ENCODE measurements around the gene SLC34A3. TPM values are rescaled to one million over a fixed set of nuclear protein-coding genes. Genes with fewer than 3 reads are reported as not detected.
A peak's percentile ranks its signal among the peaks of the same experiment; 100 is the strongest.

The SLC34A3 gene
- total and polyA plus RNA-seq, 2 of the 8 experiments (the other 6 are each of a cell fraction or from before 2014, with no cell fraction given): 0.08 TPM; not detected in 1

DNA sequence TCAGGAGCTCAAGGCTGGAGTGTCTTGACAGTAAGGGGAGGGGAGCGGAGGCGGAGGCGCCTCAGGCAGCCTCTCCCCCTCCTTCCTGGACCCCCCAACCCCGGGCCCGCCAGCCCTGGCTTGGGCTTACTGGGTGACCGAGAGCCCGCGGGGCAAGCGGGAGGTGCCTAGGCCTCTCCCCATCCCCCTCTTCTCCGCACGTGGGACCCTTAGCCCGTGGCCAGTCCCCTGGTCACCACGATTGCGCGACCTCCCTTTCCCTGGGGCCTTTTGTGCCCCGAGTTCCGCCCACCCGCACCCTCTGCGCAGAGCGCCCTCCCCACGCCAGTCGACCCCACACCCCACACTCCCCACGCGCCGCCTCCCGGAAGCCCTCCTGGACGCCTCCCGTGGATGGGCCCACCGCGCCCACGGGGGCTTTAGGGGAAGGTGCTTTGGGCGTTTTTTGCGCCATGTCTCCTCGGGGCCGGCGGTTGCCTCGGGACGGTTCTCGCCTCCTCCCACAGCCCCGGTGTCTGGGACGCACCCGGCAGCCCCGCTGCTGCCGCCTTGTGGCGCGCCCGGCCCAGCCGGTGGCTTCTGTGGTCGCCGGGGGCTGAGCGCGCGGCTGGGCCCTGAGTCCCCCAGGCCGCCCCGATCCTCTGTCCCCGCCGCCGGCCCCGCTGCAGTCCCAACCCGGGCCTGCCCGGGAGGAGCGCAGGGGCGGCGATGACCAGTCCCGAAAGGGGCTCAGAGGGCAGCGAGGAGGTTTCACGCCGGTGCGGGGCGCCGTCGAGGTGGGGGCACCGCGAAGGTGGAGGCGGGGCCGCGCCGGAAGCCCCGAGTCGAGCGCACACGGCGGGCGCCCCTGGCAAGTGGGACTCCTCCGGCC, 50.0 kb downstream of the SLC34A3 start:
- peak overlapping the region; percentile 42 to 75 (median 54) for H3K4me3 ChIP-seq (ENCODE audit: extremely low read depth in 1 of 4, insufficient read depth in 2 of 4, low read depth in 3 of 4, low read length in 4 of 4)
- H3K79me2 ChIP-seq (ENCODE audit: control insufficient read depth in 1 of 2, insufficient read depth in 2 of 2, low read length in 2 of 2): no peaks in the 10 kb centered on the region
- H2BK20ac ChIP-seq (ENCODE audit: low read length): no peak overlapping the region
- H3K36me3 ChIP-seq (ENCODE audit: control insufficient read depth in 2 of 4, insufficient read depth in 4 of 4, low read length in 3 of 4): peaks cover 0 to 12% (median 0%) of the 10 kb centered on the region in 4 experiments; a peak in 2 of 8 replicates
- H4K20me1 ChIP-seq (replicated peaks in 1 of 2; ENCODE audit: control insufficient read depth in 1 of 2, insufficient read depth in 2 of 2, low read length in 2 of 2): peaks cover 0 to 8% of the 10 kb centered on the region in 2 experiments
- H3K79me1 ChIP-seq (ENCODE audit: low read depth, low read length): no peaks in the 10 kb centered on the region; the same call in 1 of the 2 replicates
- H3K4me1 ChIP-seq (replicated peaks in 1 of 4; ENCODE audit: control insufficient read depth in 3 of 4, insufficient read depth in 4 of 4, low read length in 3 of 4): peaks cover 0 to 21% (median 17%) of the 10 kb centered on the region in 4 experiments; a peak in 6 of 7 replicates
- no peak overlapping the region for H4K91ac ChIP-seq (replicated peaks; ENCODE audit: insufficient read length, low read length)
- peak overlapping the region; percentile 77 to 89 for H3K4me2 ChIP-seq (ENCODE audit: insufficient read depth in 1 of 2, low read depth in 2 of 2, low read length in 2 of 2)
- H3K4ac ChIP-seq (replicated peaks; ENCODE audit: insufficient read length, low read depth, low read length): peak overlapping the region; percentile 78
- no peak overlapping the region for H3K9ac ChIP-seq (replicated peaks in 1 of 4; ENCODE audit: extremely low read depth in 1 of 4, low read depth in 3 of 4, low read length in 3 of 4)
- H3K9me3 ChIP-seq (ENCODE audit: insufficient read depth in 2 of 2, low read depth in 1 of 2, low read length in 1 of 2): no peaks in the 10 kb centered on the region; a peak in 1 of 4 replicates
- no peak overlapping the region for H2BK12ac ChIP-seq (ENCODE audit: low read depth, low read length)
- no peak overlapping the region for H2BK5ac ChIP-seq (ENCODE audit: low read depth, low read length)
- no peak overlapping the region for H3K14ac ChIP-seq (ENCODE audit: insufficient read length)
- H2BK120ac ChIP-seq (replicated peaks; ENCODE audit: low read depth, low read length): no peak overlapping the region
- H3K27ac ChIP-seq (ENCODE audit: low read depth, low read length): no peak overlapping the region
- H2AFZ ChIP-seq (ENCODE audit: low read length): no peak overlapping the region
- DNase-seq (ENCODE audit: low read depth in 1 of 2, low spot score in 2 of 2) (peak in 1 of 2 experiments; percentile 78), FAIRE-seq (no peak)
- peak overlapping the region; percentile 83 for H3K18ac ChIP-seq (ENCODE audit: extremely low read depth, low read length)
- H3K23ac ChIP-seq (ENCODE audit: insufficient read length): no peak overlapping the region
- peaks cover 2 to 27% (median 14%) of the 10 kb centered on the region in 4 experiments; a peak in 6 of 7 replicates for H3K27me3 ChIP-seq (replicated peaks in 1 of 4; ENCODE audit: control insufficient read depth in 3 of 4, extremely low read depth in 1 of 4, insufficient read depth in 3 of 4, low read length in 3 of 4)
- no peak overlapping the region; the same call in 1 of the 2 replicates for H2BK15ac ChIP-seq (ENCODE audit: low read length)
- H3K56ac ChIP-seq (replicated peaks; ENCODE audit: insufficient read length, low read depth, low read length): no peak overlapping the region
- ChIA-PET CTCF (ENCODE audit: partially characterized antibody) (interaction anchor here (0.8 to 3.8 kb wide), 10 partner anchors 11 to 164 kb away, joined by 3 to 19 read pairs (median 6); partner anchors contain the start of genes EXD3, NOXA1 and NRARP), POLR2A (ENCODE audit: partially characterized antibody) (interaction anchor here (0.8 to 47.8 kb wide), 11 partner anchors 8 to 142 kb away, joined by 3 to 1462 read pairs (median 4); partner anchors contain the start of genes CYSRT1, EXD3, NDOR1 and NELFB)
- WGBS, 2 experiments (ENCODE audit: extremely low coverage in 1 of 2, insufficient coverage in 1 of 2, insufficient read length in 1 of 2, insufficient replicate concordance in 2 of 2, low coverage in 1 of 2, low lambda C conversion rate in 2 of 2, missing lambda C conversion rate in 1 of 2): 13% methylated on average over 36 of the region's 85 CpGs; no CpG with 5 or more reads in 1 of the 2 experiments
- no peak overlapping the region for H4K5ac ChIP-seq (ENCODE audit: insufficient read length, low read depth, low read length)
- no peak overlapping the region for H2AK5ac ChIP-seq (ENCODE audit: low read depth, low read length)
- peak overlapping the region; percentile 25 for H4K8ac ChIP-seq (ENCODE audit: extremely low read depth, insufficient read depth, low read length)
- peaks cover 11% of the 10 kb centered on the region; the same call in 1 of the 2 replicates for H3K23me2 ChIP-seq (ENCODE audit: low read depth, low read length)
- TF ChIP-seq SP1 (IDR thresholded peaks at IDR 0.05; ENCODE audit: low read depth, low read length) (no peak), POU5F1 (IDR thresholded peaks at IDR 0.05; ENCODE audit: low read depth, low read length) (no peak), CBX5 (IDR thresholded peaks at IDR 0.05; ENCODE audit: low read depth, low read length) (no peak), RNF2 (IDR thresholded peaks at IDR 0.05; ENCODE audit: borderline replicate concordance, low read depth, low read length, missing control alignments, poor library complexity, severe bottlenecking) (peak; percentile 4), TBP (IDR thresholded peaks at IDR 0.05; ENCODE audit: low read depth, low read length) (no peak), ASH2L (IDR thresholded peaks at IDR 0.05; ENCODE audit: low read length) (peak; percentile 6), SUZ12 (IDR thresholded peaks at IDR 0.05; ENCODE audit: low read length) (0 out of 2 replicates have a peak, but pooled peaks have one; percentile 10), SIN3A (conservative IDR thresholded peaks at IDR 0.05 in 1 of 2, IDR thresholded peaks at IDR 0.05 in 1 of 2; ENCODE audit: low read depth in 1 of 2, low read length in 2 of 2) (no peak; a peak in 1 of 4 replicates), KDM1A (IDR thresholded peaks at IDR 0.05; ENCODE audit: borderline replicate concordance, low read length) (no peak), BACH1 (IDR thresholded peaks at IDR 0.05; ENCODE audit: low read length) (peak; percentile 68)

Measured in H1 (cell line).